HepG2 (cell line): ENCODE measurements around the gene EPB41. TPM values are rescaled to one million over a fixed set of nuclear protein-coding genes. Genes with fewer than 3 reads are reported as not detected.

Source experiments
- ELK4 ChIP-seq: sonication (generic); formaldehyde crosslinking; IDR thresholded peaks from 2 replicates; pipeline ENCODE4 v1.9.0; 2021; ENCODE audit warnings: missing genetic modification reagents, borderline replicate concordance
- FOXJ3 ChIP-seq: sonication (generic); formaldehyde crosslinking; IDR thresholded peaks from 2 replicates; pipeline ENCODE4 v1.4.0; 2020; ENCODE audit warnings: missing genetic modification reagents, mild to moderate bottlenecking, borderline replicate concordance
- GATAD1 ChIP-seq: IDR thresholded peaks from 2 replicates; pipeline ENCODE4 v1.6.1; 2016; ENCODE audit warnings: missing genetic modification reagents, missing compliant biosample characterization
- GPN1 ChIP-seq: sonication (generic); formaldehyde crosslinking; IDR thresholded peaks from 2 replicates; pipeline ENCODE4 v1.5.1; 2020; ENCODE audit warnings: missing genetic modification reagents, borderline replicate concordance
- HIC2 ChIP-seq: sonication (generic); formaldehyde crosslinking; IDR thresholded peaks from 2 replicates; pipeline ENCODE4 v1.9.0; 2022; ENCODE audit warnings: low read depth, missing genetic modification reagents
- HMGXB4 ChIP-seq, 2 experiments: sonication (generic) in 1 of 2; formaldehyde crosslinking in 1 of 2; IDR thresholded peaks; 2 replicates each; pipeline versions ENCODE4 v1.4.0 to v1.6.1; 2018 to 2020; ENCODE audit warnings: missing genetic modification reagents in 2 of 2, borderline replicate concordance in 1 of 2, low read depth in 1 of 2, mild to moderate bottlenecking in 1 of 2, missing biosample characterization in 1 of 2
- HNF4A ChIP-seq: sonication (generic); formaldehyde crosslinking; IDR thresholded peaks from 2 replicates; pipeline ENCODE4 v1.4.0; 2020; ENCODE audit warnings: missing genetic modification reagents
- KDM4B ChIP-seq: sonication (generic); formaldehyde crosslinking; IDR thresholded peaks from 2 replicates; pipeline ENCODE4 v1.4.0; 2020; ENCODE audit warnings: missing genetic modification reagents
- MTERF4 ChIP-seq: sonication (generic); formaldehyde crosslinking; IDR thresholded peaks from 2 replicates; pipeline ENCODE4 v1.8.0; 2023; ENCODE audit warnings: mild to moderate bottlenecking, missing genetic modification reagents
- MTF1 ChIP-seq: sonication (generic); formaldehyde crosslinking; IDR thresholded peaks from 2 replicates; pipeline ENCODE4 v1.5.0; 2020; ENCODE audit warnings: missing genetic modification reagents
- NKX3-1 ChIP-seq: sonication (generic); formaldehyde crosslinking; IDR thresholded peaks from 2 replicates; pipeline ENCODE4 v1.5.0; 2020; ENCODE audit warnings: missing genetic modification reagents
- NR2C2 ChIP-seq: sonication (generic); formaldehyde crosslinking; IDR thresholded peaks from 2 replicates; pipeline ENCODE4 v1.4.0; 2020; ENCODE audit warnings: missing genetic modification reagents, mild to moderate bottlenecking, moderate library complexity, borderline replicate concordance
- RCOR2 ChIP-seq: IDR thresholded peaks from 2 replicates; pipeline ENCODE4 v1.6.1; 2016; ENCODE audit warnings: missing biosample characterization, missing genetic modification reagents
- SPEN ChIP-seq: sonication (generic); formaldehyde crosslinking; IDR thresholded peaks from 2 replicates; pipeline ENCODE4 v1.5.1; 2020; ENCODE audit warnings: low read depth, mild to moderate bottlenecking, missing genetic modification reagents
- ZNF230 ChIP-seq: sonication (generic); formaldehyde crosslinking; IDR thresholded peaks from 2 replicates; pipeline ENCODE4 v1.4.0; 2020; ENCODE audit warnings: mild to moderate bottlenecking, missing genetic modification reagents
- ZNF281 ChIP-seq: sonication (generic); formaldehyde crosslinking; IDR thresholded peaks from 2 replicates; pipeline ENCODE4 v1.4.0; 2020; ENCODE audit warnings: missing genetic modification reagents, borderline replicate concordance
- ZNF317 ChIP-seq: sonication (generic); formaldehyde crosslinking; IDR thresholded peaks from 2 replicates; pipeline ENCODE4 v1.5.0; 2020; ENCODE audit warnings: mild to moderate bottlenecking, missing genetic modification reagents
- ZNF367 ChIP-seq: sonication (generic); formaldehyde crosslinking; IDR thresholded peaks from 2 replicates; pipeline ENCODE4 v1.4.0; 2020; ENCODE audit warnings: missing genetic modification reagents, borderline replicate concordance
- ZNF562 ChIP-seq: sonication (generic); formaldehyde crosslinking; IDR thresholded peaks from 2 replicates; pipeline ENCODE4 v1.8.0; 2022; ENCODE audit warnings: missing genetic modification reagents, borderline replicate concordance
- ZNF577 ChIP-seq: sonication (generic); formaldehyde crosslinking; IDR thresholded peaks from 2 replicates; pipeline ENCODE4 v1.4.0; 2020; ENCODE audit warnings: mild to moderate bottlenecking, low read depth, missing genetic modification reagents, borderline replicate concordance
- ZNF605 ChIP-seq: sonication (generic); formaldehyde crosslinking; IDR thresholded peaks from 2 replicates; pipeline ENCODE4 v1.8.0; 2022; ENCODE audit warnings: mild to moderate bottlenecking, missing genetic modification reagents
- ZNF724P ChIP-seq: sonication (generic); formaldehyde crosslinking; IDR thresholded peaks from 2 replicates; pipeline ENCODE4 v1.8.0; 2022; ENCODE audit warnings: missing genetic modification reagents, borderline replicate concordance
- polyA plus RNA-seq, 8 experiments: library from polyadenylated mRNA; depleted of rRNA in 3 of 8; stranded (reverse) in 7 of 8; unstranded in 1 of 8; fragments of >200 nt; fragmentation: Illumina TruSeq in 4 of 8; extraction: Trizol in 4 of 8; gene quantifications; 2 replicates each; pipeline versions ENCODE4 v1.2.1 to v1.2.3, GENCODE V29; 2011 to 2016; ENCODE audit warnings: low read depth in 4 of 8, missing spikeins in 1 of 8, mixed read lengths in 1 of 8; ENCODE audit not compliant: insufficient read depth in 1 of 8
- total RNA-seq, 5 experiments: library from RNA; depleted of rRNA; stranded (reverse); fragments of >200 nt; fragmentation: Illumina TruSeq; extraction: Trizol; gene quantifications; 2 replicates each; pipeline ENCODE4 v1.2.3, GENCODE V29; 2016; ENCODE audit warnings: low read depth in 1 of 5

Gene EPB41
- total and polyA plus RNA-seq, 2 of the 13 experiments (the other 11 are each of a cell fraction or from before 2014, with no cell fraction given) = 34.5 to 46.7 TPM

GRCh38 chr1:28926629-28927265 is 12.4 kb downstream of the EPB41 start (continued):
- no peak for TF ChIP-seq ZNF281 (CRISPR knock-in tag)
- TF ChIP-seq FOXJ3 (CRISPR knock-in tag) = no peak
- no peak for TF ChIP-seq ZNF317 (CRISPR knock-in tag)
- no peak for TF ChIP-seq HIC2
- TF ChIP-seq RCOR2 (CRISPR knock-in tag) = peak; percentile 93
- no peak for TF ChIP-seq ZNF605 (CRISPR knock-in tag)
- no peak for TF ChIP-seq NR2C2
- TF ChIP-seq NKX3-1 = no peak
- TF ChIP-seq ZNF724P (CRISPR knock-in tag) = no peak
- no peak for TF ChIP-seq MTERF4 (CRISPR knock-in tag)
- TF ChIP-seq ELK4 (CRISPR knock-in tag) = no peak
- no peak for TF ChIP-seq MTF1 (CRISPR knock-in tag)
- TF ChIP-seq ZNF367 = no peak
- TF ChIP-seq ZNF230 (CRISPR knock-in tag) = no peak
- no peak for TF ChIP-seq KDM4B (CRISPR knock-in tag)
- TF ChIP-seq HMGXB4 (CRISPR knock-in tag; IDR thresholded peaks at IDR 0.05; ENCODE audit: borderline replicate concordance in 1 of 2, low read depth in 1 of 2) = no peak
- TF ChIP-seq ZNF577 (CRISPR knock-in tag) = no peak
- TF ChIP-seq ZNF562 (CRISPR knock-in tag) = no peak
- TF ChIP-seq SPEN (CRISPR knock-in tag) = no peak
- no peak; the same call in 1 of the 2 replicates for TF ChIP-seq GATAD1 (CRISPR knock-in tag)
- no peak for TF ChIP-seq GPN1 (CRISPR knock-in tag)
- TF ChIP-seq HNF4A (CRISPR knock-in tag) = no peak
